NCI-H187 (cell line): ENCODE results near the gene TMED6.

ENCODE experiments used
- DNase-seq, 2 experiments: peaks; one replicate each; lab custom pipeline; 2025; lab: John Stamatoyannopoulos, UW

TMED6 gene

GRCh38 chr16:69324013-69324531 lies 27.5 kb downstream of the TMED6 start:
- DNase-seq = no peak

GRCh38 chr16:69323415-69323814 lies 28.2 kb downstream of the TMED6 start:
- no peak for DNase-seq

GRCh38 chr16:69322343-69322742 lies 29.2 kb downstream of the TMED6 start:
- DNase-seq = no peak

- DNase-seq = no peak
These were observed 30.5 kb downstream of the TMED6 start for GRCh38 chr16:69321080-69321479.

- DNase-seq = no peak
These were observed 30.9 kb downstream of the TMED6 start for GRCh38 chr16:69320740-69321073.

GRCh38 chr16:69319826-69320739 lies 31.5 kb downstream of the TMED6 start:
- no peak for DNase-seq

GRCh38 chr16:69319381-69319780 lies 32.2 kb downstream of the TMED6 start:
- DNase-seq = no peak

GRCh38 chr16:69318911-69319289 lies 32.7 kb downstream of the TMED6 start:
- no peak for DNase-seq

- no peak for DNase-seq
These were observed 33.2 kb downstream of the TMED6 start for GRCh38 chr16:69318177-69318910.

GRCh38 chr16:69316595-69317034 lies 35.0 kb downstream of the TMED6 start:
- no peak for DNase-seq

- no peak for DNase-seq
These were observed 35.9 kb downstream of the TMED6 start for GRCh38 chr16:69315486-69316311.

- DNase-seq = no peak
These were observed 37.1 kb downstream of the TMED6 start for GRCh38 chr16:69314534-69314933.

GRCh38 chr16:69313469-69313868 lies 38.1 kb downstream of the TMED6 start:
- DNase-seq = no peak

GRCh38 chr16:69311533-69312387 lies 39.8 kb downstream of the TMED6 start:
- DNase-seq = no peak

- DNase-seq = peak; percentile 76 to 89
These were observed 40.7 kb downstream of the TMED6 start, which contains the start of gene VPS4A for GRCh38 chr16:69310653-69311532. Gene VPS4A, plus strand, starts transcription at chr16:69311350. Its CDS starts 162 bp downstream, at chr16:69311512.

GRCh38 chr16:69309316-69309715 lies 42.3 kb downstream of the TMED6 start:
- no peak for DNase-seq

GRCh38 chr16:69307856-69308255 lies 43.7 kb downstream of the TMED6 start:
- DNase-seq = no peak

GRCh38 chr16:69307091-69307490 lies 44.5 kb downstream of the TMED6 start:
- no peak for DNase-seq

- DNase-seq = no peak
These were observed 45.6 kb downstream of the TMED6 start for GRCh38 chr16:69306031-69306430.

GRCh38 chr16:69302301-69302700 lies 49.3 kb downstream of the TMED6 start:
- no peak for DNase-seq
